Neural cell (in vitro differentiated cells): Measurements from ENCODE around the gene FANCG.

Experiments
- EP300 ChIP-seq: fragments of 450-650 bp; conservative IDR thresholded peaks from 2 replicates; pipeline ENCODE4 v1.6.1; 2014; ENCODE audit warnings: antibody characterized with exemption, mild to moderate bottlenecking, moderate library complexity; ENCODE audit not compliant: poor library complexity, severe bottlenecking
- EZH2 ChIP-seq: fragments of 200-600, 300-800 bp; shearing (Covaris generic), sonication (generic); IDR thresholded peaks from 2 replicates; pipeline ENCODE4 v1.6.1; 2014; ENCODE audit warnings: antibody characterized with exemption, low read length, borderline replicate concordance, mild to moderate bottlenecking; ENCODE audit not compliant: insufficient read depth, poor library complexity, severe bottlenecking
- MXI1 ChIP-seq: fragments of 450-650 bp; conservative IDR thresholded peaks from 2 replicates; pipeline ENCODE4 v1.6.1; 2014; ENCODE audit warnings: antibody characterized with exemption, mild to moderate bottlenecking; ENCODE audit not compliant: poor library complexity, severe bottlenecking
- POLR2AphosphoS5 ChIP-seq: IDR thresholded peaks from 2 replicates; pipeline ENCODE4 v1.6.1; 2012
- SMC3 ChIP-seq: fragments of 450-650 bp; conservative IDR thresholded peaks from 2 replicates; pipeline ENCODE4 v1.6.1; 2014; ENCODE audit warnings: antibody characterized with exemption, mild to moderate bottlenecking, moderate library complexity; ENCODE audit not compliant: poor library complexity
- TAF1 ChIP-seq: IDR thresholded peaks from 2 replicates; pipeline ENCODE4 v1.6.1; 2012; ENCODE audit warnings: low read depth
- TF ChIP-seq, protein P1 (sequence below): fragments of 450-650 bp; IDR thresholded peaks from 2 replicates; pipeline ENCODE4 v1.5.1; 2014; ENCODE audit warnings: antibody characterized with exemption, mild to moderate bottlenecking, moderate library complexity; ENCODE audit not compliant: poor library complexity, severe bottlenecking
- TF ChIP-seq, protein P2 (sequence below): IDR thresholded peaks from 2 replicates; pipeline ENCODE4 v1.6.1; 2012; ENCODE audit warnings: borderline replicate concordance

DNA sequence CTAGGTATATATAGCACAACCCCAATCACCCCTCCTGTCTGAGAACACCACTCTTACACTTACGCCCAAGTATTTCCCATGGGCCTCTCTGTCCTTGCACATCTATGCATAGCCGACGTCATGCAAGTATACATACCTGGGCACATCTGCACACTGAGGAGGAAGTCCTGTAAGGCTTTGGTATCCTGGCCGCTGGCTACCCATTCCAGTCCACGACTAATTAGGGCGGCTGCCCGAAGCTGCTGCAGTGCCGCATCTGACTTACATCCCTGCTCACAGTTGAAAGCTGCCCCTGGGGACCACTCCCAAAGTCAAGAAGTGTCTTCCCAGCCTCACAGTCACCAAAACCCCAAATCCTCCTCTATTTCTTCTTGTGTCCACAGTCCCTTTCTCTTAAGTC lies 5.0 kb downstream of the FANCG start:
- TF ChIP-seq, protein P1, sequence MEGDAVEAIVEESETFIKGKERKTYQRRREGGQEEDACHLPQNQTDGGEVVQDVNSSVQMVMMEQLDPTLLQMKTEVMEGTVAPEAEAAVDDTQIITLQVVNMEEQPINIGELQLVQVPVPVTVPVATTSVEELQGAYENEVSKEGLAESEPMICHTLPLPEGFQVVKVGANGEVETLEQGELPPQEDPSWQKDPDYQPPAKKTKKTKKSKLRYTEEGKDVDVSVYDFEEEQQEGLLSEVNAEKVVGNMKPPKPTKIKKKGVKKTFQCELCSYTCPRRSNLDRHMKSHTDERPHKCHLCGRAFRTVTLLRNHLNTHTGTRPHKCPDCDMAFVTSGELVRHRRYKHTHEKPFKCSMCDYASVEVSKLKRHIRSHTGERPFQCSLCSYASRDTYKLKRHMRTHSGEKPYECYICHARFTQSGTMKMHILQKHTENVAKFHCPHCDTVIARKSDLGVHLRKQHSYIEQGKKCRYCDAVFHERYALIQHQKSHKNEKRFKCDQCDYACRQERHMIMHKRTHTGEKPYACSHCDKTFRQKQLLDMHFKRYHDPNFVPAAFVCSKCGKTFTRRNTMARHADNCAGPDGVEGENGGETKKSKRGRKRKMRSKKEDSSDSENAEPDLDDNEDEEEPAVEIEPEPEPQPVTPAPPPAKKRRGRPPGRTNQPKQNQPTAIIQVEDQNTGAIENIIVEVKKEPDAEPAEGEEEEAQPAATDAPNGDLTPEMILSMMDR = no peak
- TF ChIP-seq SMC3 (no peak), POLR2AphosphoS5 (no peak), TAF1 (no peak), EZH2 (no peak), MXI1 (no peak), EP300 (no peak)
- TF ChIP-seq, protein P2, sequence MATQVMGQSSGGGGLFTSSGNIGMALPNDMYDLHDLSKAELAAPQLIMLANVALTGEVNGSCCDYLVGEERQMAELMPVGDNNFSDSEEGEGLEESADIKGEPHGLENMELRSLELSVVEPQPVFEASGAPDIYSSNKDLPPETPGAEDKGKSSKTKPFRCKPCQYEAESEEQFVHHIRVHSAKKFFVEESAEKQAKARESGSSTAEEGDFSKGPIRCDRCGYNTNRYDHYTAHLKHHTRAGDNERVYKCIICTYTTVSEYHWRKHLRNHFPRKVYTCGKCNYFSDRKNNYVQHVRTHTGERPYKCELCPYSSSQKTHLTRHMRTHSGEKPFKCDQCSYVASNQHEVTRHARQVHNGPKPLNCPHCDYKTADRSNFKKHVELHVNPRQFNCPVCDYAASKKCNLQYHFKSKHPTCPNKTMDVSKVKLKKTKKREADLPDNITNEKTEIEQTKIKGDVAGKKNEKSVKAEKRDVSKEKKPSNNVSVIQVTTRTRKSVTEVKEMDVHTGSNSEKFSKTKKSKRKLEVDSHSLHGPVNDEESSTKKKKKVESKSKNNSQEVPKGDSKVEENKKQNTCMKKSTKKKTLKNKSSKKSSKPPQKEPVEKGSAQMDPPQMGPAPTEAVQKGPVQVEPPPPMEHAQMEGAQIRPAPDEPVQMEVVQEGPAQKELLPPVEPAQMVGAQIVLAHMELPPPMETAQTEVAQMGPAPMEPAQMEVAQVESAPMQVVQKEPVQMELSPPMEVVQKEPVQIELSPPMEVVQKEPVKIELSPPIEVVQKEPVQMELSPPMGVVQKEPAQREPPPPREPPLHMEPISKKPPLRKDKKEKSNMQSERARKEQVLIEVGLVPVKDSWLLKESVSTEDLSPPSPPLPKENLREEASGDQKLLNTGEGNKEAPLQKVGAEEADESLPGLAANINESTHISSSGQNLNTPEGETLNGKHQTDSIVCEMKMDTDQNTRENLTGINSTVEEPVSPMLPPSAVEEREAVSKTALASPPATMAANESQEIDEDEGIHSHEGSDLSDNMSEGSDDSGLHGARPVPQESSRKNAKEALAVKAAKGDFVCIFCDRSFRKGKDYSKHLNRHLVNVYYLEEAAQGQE = no peak
